CD4-positive, alpha-beta T cell treated with Interleukin-1 beta for 1 hour (primary cell): ENCODE data around the gene CYBA.
A peak's percentile ranks its signal among the peaks of the same experiment; 100 is the strongest.

Experiments
- DNase-seq, 2 donors: peaks; one replicate each; pipeline ENCODE4 v3.0.0-alpha.2; 2020 to 2022

The CYBA gene

DNA sequence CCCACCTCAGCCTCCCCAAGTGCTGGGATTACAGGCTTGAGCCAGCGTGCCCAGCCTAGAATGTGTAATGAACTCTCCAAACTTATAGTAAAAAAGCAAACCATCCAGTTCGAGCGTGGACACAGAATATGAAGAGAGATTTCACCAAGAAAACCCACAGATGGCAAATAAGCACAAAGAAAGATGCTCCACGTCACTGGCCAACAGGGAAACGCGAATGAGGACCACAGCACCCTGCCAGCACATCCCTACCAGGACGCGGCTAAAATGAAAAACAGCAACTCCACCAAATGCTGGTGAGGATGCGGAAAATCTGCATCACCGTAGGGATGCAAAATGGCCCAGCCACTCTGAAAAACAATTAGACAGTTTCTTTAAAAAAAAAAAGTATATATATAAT is 10.6 kb upstream of the CYBA start:
- no peak for DNase-seq

DNA sequence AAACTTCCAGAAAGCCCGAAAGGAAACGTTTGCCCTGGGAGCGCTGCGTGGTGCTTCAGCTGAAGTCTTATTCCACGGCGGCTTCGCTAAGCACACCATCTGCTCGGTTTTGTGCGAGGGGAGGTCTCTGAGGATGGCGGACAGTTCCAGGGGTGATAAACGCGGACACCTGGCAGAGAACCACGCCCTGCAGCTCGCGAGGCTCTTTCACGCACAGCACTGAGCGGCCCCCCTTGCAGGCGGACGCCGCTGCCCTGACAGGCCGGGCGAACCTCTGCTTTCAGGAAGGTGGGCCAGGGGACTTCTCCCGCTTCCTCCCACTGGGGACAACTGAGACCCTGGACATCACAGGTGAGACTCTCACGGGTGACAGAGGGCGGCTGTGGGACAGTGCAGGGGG is 8.3 kb upstream of the CYBA start:
- DNase-seq = no peak

DNA sequence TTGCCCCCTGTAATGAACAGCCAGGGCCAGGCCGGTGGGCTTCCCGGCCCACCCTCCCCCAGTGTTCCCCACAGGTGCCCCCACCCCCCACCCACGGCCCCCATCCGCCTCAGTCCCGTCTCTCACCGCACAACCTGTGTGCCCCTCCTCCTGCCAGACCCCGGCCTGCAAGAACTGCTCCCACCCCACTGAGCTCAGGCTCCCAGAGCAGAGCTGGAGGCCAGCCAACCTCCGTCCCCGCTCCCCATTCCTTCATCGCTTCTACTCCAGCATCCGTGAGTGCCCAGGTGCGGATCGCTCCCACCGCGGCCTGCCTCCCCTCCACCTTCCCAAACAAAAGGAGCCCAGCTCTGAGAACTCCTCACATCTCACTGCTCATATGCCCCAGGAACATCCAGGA is 7.9 kb upstream of the CYBA start:
- no peak for DNase-seq

DNA sequence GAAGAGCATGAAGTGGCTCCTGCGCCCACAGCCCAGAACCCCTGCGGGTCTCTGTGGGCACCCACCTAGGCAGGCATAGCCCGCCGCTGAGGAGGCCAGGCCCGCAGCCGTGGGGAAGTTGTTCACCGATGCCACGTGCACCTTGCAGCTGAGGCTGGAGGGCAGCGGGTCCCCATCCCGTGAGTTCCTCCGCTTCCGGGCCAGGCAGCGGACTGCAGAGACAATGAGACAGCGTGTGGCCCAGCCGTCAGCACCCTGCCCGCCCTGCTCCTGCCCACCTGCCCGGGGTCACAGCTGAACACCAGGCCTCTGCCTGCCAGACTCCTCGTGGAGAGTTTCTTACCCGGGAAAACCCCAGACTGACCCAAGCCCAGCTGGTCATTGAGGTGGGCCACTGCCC is 6.5 kb upstream of the CYBA start:
- DNase-seq = no peak

DNA sequence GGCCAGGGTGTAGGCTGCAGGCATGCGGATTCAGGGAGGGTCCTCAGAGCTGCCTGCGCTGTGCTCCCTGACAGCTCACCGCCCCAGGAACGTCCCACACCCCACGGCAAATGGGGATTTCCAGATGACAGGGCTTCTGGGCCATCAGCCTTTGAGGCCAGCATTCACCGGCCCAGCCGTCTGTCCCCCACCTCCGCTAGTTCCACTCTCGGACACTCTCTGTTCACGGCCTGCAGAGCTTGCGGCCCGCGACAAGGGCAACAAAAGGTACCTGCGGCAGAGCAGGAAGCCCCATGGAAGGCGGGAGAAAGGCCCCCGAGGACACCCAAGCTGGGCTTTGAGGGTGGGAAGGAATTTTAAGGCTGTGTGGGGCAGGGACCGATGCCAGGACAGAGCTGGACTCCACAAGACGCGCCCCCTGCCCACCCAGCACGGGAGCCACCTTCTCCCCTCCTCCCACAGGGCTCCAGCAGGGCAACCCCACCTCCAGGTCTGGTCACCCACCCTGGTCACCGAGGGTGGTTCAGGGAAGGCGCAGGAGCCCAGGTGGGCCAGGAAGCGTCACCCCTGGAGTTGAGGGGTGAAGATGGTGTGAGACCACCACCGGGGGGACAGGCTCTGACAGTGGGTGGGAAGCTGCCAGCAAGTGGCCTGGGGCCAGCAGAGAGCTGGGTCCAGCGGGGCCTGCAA is 5.6 kb upstream of the CYBA start:
- no peak for DNase-seq

DNA sequence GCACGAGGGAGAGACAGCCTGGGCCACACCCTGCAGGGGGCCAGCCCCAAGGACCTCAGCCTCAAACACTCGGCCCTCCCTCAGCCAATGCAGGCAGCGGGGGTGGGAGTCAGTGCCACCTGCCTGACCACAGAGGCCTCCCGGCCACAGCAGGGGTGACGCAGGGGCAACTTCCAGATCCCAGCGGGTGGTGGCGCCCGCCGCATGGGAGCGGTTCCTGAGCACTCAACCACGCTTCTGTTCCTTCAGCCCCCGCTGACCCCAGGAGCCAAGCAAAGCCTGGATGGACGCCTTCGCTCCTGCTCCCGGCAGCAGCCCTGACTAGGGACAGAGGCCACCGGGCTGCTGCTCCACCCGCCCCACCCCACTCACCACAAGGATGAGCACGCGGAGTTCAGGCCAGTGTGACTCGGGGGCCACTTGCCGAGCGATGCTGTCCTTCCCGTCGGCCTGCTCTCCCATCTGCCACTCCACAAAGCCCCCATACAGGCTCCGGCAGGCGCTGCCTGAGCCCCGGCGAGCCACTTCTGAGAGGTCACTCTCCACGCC is 5.0 kb upstream of the CYBA start:
- DNase-seq = no peak

DNA sequence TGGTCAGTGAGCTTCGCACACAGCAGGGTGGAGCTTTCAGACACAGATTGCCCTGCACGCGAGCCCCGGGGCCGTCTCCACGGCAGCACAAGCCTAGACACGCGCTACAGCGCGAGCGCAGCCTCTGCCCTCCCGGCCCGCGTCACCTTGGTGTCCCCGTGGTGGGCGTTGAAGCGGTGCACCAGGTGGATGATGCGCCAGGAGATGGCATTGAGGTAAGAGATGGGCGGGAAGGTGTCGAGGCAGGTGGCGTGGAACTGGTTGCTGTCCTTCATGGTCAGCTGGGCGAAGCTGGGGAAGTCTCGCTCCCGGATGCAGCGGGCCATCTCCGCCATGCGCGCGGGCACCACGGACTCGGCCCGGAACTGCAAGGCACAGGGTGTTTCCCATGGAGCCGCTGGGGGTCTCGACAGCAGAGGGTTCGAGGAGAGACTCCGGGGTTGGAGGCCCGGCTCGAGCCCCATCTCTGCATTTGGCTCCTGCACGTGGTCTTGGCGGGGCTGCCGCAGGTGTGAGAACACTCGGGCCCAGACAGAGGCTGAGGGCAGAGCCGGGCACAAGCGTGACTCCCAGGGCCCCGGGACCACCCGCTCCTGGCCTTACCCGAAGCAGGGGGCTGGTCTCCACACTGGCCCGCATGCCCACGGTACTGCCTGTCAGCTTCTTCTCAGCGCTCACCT is 4.3 kb upstream of the CYBA start:
- DNase-seq = no peak

DNA sequence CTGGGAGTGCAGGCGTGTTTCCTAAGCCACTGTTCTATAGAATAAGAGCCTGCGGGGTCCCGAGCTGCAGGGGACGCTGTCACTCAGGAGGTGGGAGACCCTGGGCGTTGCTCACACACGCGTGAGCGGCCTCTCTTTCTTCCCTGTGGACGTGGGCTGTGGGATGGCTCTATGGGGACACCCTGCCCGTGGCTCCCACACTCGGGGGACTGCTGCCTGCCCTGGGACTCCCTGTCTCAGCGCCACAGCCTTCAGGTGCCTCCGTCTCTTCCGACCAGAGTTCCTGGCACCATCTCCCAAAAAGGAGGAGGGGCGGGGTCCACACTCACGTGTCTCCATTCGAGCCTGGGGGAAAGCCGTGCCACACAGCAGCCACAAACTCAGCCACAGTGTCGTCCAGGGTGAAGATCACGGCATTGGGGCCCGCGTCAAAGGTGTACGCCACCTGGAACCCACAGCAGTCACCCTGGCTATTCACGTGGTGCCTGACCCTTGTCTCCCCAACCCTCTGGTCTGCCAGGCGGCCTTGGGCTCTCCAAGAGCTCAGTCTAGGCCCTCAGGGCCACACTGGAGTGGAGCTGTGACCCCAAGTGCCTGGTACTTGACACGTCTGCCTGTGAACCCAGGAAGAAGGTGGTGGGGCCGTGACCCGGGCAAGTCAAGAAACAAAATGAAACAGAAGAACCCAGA is 3.7 kb upstream of the CYBA start:
- no peak for DNase-seq

DNA sequence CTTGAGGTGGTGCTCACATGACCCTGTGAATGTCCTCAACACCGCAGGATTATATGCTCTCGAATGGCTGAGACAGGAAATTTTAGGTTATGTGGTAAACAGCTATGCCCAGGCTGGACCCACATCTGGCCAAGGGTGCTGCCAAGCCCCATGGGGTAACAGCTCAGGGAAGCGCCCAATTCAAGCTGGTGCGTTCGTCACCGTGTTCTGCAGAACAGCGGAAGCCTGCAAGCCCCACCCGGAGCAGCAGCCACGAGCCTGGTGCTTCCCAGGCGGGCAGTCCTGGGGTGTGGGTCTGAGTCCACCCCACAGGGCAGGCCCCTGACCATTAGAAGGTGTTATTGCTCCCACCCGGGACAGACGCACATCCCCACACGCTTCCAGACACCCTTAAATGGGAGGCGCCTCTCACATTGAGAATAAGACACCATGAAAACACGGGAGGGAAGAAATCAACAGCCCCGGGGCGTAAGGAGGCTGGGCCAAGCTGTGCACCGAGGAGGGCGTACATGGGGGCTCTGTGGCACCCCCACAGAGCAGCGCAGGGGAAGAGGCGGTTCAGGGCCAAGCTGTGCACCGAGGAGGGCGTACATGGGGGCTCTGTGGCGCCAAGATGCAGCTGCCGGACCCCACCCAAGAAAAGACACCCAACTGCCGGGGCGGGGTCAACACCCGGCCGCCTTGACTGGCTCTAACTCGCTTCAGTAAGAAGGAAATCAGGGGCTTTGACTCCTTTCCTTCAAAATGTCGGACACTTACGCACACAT is 2.9 kb upstream of the CYBA start:
- DNase-seq = no peak

DNA sequence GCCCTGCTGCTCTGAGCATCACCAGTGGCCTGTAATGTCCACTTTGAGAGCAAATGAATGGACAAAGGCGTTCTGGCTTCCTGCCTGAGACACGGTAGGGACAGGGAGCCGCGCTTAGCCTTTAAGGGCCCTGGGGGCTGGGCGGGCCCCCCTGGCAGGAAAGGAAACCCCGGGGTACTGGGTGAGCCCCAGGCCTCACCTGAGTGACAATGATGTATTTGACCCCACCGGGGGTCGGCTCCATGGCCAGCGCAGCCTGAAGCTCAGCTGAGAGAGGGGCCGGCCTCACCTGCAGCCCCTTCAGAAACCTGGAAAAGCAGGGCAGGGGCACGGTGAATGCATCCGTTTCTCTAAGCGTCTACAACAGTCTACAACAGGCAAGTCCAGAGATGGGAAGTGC is 2.2 kb upstream of the CYBA start:
- DNase-seq = no peak

DNA sequence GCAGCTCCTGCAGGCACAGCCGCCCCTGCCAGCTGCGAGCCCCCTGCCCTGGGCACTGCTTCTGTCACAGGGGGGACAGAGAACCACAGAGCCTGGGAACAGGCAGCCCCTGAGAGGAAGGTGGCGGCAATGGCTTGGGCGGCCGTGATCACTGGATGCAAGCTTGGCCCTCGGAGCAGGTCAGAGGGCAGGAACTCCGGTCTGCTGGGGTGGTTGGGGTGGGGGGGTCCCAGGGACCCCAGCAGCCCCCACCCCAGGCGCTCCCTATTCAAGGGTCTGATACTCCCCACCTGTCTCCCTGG is 1.9 kb upstream of the CYBA start:
- no peak for DNase-seq

DNA sequence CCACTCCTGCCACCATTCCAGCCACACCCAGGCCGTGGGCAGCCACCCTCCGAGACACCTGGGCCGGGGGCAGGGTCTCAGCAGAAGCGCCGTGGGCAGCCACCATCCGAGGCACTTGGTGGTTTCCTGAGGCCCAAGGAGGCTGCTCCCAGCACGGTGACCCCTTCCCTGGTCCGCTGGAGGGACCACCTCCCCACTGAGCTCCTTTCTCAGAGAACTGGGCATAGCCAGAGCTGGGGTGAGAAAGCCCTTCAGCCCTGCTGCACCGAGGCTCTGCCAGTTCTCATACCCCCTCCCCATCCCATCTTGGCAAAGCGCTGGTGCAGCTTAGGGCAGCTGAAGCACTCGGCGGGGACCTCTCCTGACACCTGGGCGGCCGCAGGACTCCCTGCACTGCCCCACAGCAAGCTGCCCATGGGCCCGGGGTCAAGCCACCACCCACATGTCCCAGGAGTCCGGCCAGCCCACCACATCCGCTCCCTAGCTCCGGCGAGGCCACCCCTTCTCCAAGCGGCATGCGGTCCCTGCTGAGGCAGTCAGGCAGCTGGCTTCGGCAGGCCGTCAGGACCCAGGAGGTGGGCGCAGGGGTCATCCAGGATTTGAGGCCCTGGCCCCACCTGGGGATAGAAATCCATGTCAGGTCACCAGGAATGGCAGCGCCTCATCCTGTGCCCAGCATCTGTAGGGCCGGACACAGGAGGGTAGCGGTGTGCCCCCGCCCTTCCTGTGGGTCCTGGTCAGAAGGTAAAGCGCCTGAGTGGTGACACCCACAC is 1.3 kb upstream of the CYBA start:
- DNase-seq = no peak

DNA sequence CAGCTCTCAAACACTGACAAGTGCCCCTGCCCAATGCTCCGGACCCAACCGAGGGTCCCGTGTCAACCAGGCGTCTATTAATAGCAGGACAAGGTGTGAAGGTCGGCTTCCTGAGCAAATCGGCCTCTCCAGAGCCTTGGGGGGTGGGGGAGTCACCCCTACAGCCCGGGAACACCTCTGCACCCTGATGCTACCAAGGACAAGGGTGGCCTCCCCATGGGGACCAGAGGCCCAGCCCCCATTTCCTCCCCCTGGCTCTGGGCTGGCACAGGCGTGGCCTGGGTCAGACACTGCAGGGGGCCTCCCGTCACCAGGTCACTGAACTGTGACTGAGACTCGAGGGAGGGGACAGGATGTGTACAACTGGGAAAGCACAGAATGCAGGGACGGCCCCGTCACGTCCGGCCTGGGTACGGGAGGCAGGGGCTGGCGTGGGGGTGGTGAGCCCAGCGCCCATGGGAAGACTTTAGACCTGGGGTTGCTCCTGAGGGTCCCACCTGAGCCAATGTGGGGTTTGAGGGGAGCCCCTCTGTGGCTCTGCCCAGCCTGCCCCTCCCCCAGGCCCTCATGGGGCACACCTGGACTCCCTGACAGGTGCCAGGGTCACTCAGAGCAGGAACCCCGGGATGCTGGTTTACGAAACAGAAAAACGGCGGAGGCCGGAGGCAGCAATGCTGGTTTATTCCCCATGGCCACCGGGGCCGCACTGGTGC is 579 bp upstream of the CYBA start:
- DNase-seq = peak; percentile 87

DNA sequence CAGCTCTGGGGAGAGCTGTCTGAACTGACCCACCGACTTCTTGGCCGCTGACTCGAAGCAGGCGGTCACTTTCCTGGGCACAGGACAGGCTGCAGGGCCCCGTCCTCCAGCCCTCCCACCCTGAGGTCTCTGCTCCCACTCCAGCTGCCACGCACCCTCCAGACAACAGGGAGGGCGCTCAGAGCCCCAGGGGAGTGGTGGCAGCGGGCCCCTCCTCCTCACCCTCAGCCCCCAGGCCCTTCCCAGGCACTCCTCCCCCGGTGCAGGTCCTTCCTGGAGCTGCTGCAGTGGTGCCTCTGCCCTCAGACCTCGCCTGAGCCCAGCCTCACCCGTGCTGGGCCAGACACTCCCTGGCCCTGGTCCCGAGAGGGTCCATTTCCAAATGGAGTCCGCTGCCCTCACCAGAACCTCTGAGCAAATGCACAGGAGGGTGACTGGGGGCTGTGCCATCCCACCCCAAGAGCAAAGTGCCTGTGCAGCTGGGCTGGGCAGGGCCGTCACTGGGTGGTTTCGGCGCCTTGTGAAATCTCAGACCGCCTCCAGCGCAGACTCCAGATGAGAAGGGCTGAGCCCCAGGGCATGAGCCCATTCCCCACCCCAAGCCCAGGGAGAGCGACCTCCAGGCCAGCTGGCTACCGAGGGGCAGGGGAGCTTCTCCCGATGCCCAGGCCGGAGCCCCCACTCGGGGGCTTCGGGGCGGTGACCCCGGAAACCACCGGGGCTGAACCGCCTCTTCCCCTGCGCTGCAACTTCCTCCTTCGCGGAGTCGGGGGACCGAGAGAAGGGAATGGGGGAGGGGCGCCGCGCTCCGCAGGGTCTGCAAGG is 717 bp downstream of the CYBA start:
- peak; percentile 43 to 51 for DNase-seq

DNA sequence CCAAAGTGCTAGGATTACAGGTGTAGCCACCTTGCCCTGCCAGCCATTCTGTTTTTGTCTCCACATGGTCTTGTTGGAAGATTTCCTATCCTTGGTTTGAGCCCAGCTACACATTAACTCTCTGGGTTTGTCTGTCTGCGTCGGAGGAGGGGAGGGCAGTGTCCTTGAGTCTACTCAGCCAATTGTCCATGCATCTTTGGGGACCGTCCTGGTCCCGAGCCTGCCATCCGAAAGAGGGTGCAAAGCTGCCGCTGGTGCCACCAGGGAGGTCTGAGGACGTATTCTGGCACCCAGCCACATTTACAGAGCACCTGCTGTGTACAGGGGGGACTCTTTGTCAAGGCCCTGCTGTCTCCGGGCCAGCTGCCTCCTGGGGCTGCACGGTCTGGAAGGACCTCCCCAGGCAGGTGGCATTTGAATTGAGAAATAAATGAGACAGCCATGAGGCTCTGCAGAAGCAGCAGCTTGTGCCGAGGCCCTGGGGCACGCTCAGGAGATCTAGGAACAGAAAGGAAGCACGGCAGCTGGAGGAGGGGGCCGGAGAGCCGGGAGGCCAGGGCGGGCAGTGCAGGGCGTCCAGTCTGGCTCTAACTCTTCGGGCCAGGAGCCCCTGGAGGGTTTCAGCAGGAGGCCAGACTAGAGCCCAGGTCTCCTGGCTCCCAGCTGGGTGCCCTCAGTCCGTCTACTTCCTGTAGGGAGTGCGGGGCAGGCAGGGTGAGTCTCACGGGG is 1.5 kb downstream of the CYBA start:
- DNase-seq = no peak

DNA sequence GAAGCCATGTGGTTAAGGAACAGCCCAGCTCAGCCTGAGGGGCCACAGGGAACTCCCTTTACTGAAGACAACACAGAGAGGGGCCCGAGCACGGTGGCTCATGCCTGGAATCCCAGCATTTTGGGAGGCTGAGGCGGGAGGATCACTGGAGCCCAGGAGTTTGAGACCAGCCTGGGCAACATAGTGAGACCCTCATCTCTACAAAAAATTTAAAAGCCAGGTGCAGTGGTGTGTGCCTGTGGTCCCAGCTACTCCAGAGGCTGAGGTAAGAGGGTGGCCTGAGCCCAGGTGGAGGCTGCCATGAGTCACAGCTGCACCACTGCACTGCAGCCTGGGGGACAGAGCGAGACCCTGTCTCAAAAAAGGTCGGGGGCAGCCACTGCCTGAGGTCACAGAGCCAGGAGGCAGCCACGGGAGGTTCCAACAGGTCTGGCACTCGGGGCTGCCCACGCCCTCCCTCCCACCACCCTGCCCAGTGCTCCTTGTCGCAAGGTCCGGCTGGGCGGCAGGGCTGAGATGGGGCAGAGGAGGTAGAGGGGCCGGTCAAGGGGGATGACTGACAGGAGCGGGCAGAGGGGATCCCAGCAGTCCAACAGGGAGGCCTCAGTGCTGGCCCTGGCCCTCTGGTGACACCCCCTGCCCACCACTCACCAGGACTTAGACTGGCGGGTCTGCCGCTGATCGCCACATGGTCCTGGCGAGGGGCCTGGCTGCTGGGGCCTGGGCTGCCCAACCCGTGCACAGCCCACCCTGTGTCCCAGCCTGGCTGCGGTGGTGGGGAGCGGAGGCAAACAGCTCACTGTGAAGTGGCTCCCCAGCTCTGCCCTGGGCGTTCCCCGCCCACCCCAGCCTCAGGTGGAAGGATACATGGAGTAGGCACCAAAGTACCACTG is 3.4 kb downstream of the CYBA start:
- no peak for DNase-seq

DNA sequence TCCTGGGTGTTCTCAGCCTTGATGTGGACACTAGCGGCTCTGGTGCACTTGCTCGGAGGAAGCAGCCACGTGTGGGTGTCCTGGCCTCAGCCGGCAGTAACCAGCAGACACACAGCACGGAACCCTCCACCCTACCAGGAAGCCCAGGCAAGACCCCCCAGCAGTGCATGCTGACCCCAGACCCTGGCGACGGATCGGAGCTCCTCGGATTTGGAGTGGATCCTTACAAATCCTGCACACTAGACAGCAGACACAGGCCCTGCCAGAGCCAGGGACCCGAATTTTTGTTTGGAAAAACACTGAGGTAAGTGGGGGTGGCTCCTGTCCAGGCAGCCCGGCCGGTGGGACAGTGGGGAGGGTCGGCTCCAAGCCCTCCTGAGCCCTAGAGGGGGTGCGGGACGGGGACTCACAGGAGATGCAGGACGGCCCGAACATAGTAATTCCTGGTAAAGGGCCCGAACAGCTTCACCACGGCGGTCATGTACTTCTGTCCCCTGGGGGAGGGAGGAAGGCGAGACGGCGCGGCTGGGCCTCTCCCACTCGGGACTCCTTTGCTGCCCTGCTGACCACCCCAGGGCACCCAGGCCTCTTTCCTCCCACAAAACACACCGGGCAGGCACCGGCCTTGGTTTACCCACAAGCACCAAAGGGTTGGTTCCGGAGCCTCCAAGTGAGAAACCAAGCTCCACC is 4.4 kb downstream of the CYBA start:
- DNase-seq = no peak

DNA sequence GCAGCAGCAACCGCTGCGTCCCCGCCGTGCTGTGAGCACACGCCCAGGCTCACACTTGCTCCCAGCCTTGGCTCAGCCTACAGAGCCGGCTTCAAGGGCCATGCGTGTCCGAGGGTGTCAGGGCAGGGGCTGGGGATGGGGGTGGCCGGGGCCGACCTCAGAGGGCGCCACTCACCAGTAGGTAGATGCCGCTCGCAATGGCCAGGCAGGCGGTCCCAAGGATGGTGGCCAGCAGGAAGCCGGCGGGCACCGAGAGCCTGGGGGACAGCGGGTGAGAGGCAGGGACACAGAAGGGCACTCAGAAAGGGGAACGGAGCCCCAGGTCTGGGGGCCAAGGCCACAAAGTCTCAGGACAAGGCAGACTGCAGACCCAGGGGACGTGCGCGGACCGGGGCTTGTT is 4.9 kb downstream of the CYBA start:
- DNase-seq = no peak

DNA sequence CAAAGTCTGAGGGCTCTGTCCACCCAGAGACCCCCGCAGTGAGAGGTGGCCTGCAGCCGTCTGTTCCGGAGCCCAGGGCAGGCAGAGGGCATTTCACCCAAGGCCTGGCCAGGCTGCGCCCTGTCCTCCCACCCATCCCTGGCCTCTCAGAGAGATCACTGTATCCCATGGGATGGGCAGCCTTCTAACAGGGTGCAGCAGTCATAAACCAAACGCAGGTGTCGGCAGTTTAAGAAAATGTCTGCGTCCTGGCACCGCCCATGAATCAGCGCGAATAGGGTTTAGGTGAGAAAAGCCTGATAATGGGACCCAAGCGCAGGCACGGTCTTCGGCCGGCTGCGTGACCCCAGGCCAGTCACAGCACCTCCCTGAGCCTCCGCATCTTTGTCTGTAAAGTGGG is 5.4 kb downstream of the CYBA start:
- no peak for DNase-seq
